Activated CD8-positive, alpha-beta memory T cell treated with anti-CD3 and anti-CD28 coated beads for 24 hours (primary cell): ENCODE measurements around the gene NMBR.
"Not testable (repeated sequence)": the region's sequence is repeated elsewhere in the genome, so short reads cannot be mapped to it uniquely, and the experiment has no call there.

Experiments
- DNase-seq: peaks from one replicate; pipeline ENCODE4 v3.0.0-alpha.2; 2020

The NMBR gene

GRCh38 chr6:142048593-142048980 is 98.3 kb downstream of the NMBR start:
- no peak for DNase-seq

- no peak for DNase-seq
These were observed 98.9 kb downstream of the NMBR start for GRCh38 chr6:142047934-142048592.

DNA sequence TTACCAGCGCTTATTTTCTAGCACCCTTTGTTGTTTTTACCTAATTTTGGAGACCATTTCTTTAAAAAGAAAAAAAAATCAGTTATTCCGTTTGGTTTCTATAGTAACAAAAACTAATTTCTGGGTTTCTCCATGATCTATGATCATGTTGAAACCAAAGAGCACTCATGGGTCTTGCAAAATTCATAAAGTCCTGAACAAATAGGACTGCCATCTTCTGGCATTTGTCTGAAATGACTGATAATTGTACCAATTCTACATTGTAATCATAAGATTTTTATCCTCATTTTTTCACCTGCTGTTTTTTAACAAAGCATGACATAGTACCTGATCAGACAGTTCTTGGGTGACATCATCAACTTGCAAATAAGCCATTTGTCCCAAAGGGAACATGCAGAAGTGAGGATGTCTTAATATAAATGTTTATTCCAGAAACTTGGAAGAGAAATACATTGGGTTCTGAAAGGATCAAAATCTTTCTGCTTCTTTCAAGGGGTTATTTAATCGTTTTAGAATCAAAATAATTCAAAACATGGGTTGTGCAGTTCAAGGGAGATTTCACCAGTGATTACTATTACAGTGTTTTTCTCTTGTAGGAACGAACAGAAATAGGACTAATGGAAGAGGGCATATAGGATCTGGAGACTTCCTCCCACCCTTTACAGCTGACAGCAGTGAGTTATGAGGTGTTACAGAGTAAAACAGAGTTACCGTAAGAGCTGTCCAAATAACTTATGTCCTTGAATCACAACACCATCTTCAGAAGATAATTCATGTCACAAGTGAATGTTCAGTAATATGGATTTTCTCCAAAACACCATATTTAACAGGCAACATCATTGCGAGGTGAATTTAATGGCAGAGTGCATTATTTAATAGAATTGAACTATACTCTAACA is 101.3 kb downstream of the NMBR start:
- DNase-seq, result no peak

DNA sequence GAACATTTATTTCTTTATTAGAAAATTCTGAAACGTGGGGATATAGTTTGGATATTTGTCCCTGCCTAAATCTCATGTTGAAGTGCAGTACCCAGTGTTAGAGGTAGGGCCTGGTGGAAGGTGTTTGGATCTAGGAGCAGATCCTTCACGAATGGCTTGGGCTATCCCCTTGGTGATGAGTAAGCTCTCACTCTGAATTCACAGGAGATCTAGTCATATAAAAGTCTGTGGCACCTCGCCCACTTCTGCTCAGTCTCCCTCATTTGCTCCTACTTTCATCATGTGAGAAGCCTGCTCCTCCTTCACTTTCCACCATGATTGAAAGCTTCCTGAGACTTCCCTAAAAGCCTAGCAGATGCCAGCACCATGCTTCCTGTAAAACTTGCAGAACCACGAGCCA is 111.0 kb downstream of the NMBR start:
- no peak for DNase-seq

GRCh38 chr6:142031035-142031434 is 115.9 kb downstream of the NMBR start:
- no peak for DNase-seq

GRCh38 chr6:142030115-142030619 is 116.8 kb downstream of the NMBR start:
- no peak for DNase-seq

DNA sequence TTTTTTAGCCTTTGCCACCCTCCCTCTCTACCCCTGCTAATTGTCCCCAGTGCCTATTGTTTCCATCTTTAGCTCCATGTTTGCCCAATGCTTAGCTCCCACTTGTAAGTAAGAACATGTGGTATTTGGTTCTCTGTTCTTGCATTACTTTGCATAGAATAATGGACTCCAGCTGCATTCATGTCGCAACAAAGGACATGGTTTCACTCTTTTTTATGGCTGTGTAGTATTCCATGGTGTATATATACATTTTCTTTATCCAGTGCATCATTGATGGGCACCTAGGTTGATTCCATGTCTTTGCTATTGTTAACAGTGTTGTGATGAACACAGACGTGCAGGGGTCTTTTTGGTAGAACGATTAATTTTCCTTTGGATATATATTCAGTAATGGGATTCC is 118.4 kb downstream of the NMBR start:
- DNase-seq, result no peak

GRCh38 chr6:142027804-142028203 is 119.1 kb downstream of the NMBR start:
- DNase-seq, result not testable (repeated sequence)

DNA sequence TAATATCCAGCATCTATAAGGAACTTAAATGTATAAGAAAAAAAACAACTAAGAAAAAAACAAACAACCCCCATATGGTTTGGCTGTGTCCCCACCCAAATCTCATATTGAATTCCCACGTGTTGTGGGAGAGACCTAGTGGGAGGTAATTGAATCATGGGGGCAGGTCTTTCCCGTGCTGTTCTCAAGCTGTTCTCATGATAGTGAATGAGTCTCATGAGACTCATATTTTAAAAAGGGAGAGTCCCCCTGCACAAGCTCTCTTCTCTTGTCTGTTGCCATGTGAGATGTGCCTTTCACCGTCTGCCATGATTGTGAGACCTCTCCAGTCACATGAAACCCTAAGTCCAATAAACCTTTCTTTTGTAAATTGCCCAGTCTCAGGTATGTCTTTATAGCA is 119.8 kb downstream of the NMBR start:
- DNase-seq, result no peak

GRCh38 chr6:142026471-142026870 is 120.5 kb downstream of the NMBR start:
- DNase-seq, result no peak
